CD8-positive, alpha-beta memory T cell (primary cell): ENCODE results near the gene ADAMTS2. TPM values are rescaled to one million over a fixed set of nuclear protein-coding genes. Genes with fewer than 3 reads are reported as not detected.

Experiments
- CTCF ChIA-PET: fragments of 350-600 bp; sonication (Branson Sonifier 250); formaldehyde crosslinking; loops from one replicate; lab custom pipeline; 2021; ENCODE audit warnings: antibody characterized with exemption; lab: Charles Lee
- POLR2A ChIA-PET: fragments of 350-600 bp; sonication (Branson Sonifier 250); formaldehyde crosslinking; loops from one replicate; lab custom pipeline; 2021; ENCODE audit warnings: antibody characterized with exemption; lab: Charles Lee
- DNase-seq, 5 donors: peaks; one replicate each; pipeline versions ENCODE4 v3.0.0 to v3.0.0-alpha.2; 2020 to 2022; ENCODE audit warnings: mixed read lengths in 1 of 5
- H3K27ac ChIP-seq: one replicate; pipeline ENCODE4 v1.7.0; 2013; ENCODE audit warnings: low read depth, mild to moderate bottlenecking, low read length, moderate library complexity
- H3K27me3 ChIP-seq: 2 replicates; pipeline ENCODE4 v1.7.0; 2013; ENCODE audit warnings: low read length, mild to moderate bottlenecking; ENCODE audit not compliant: insufficient read depth, poor library complexity, severe bottlenecking
- H3K36me3 ChIP-seq: 2 replicates; pipeline ENCODE4 v1.7.0; 2013; ENCODE audit warnings: mild to moderate bottlenecking, low read length, moderate library complexity; ENCODE audit not compliant: insufficient read depth
- H3K4me1 ChIP-seq: 2 replicates; pipeline ENCODE4 v1.7.0; 2013; ENCODE audit warnings: mild to moderate bottlenecking, low read length, moderate library complexity; ENCODE audit not compliant: insufficient read depth
- H3K4me3 ChIP-seq: 2 replicates; pipeline ENCODE4 v1.7.0; 2013; ENCODE audit warnings: mild to moderate bottlenecking, low read length
- H3K9me3 ChIP-seq: 2 replicates; pipeline ENCODE4 v1.7.0; 2013; ENCODE audit warnings: mild to moderate bottlenecking, low read length
- H3K27ac Mint-ChIP-seq, 8 donors: one replicate each; pipeline ENCODE4 v1.8.0; 2020 to 2021; ENCODE audit warnings: mixed read lengths in 8 of 8, mild to moderate bottlenecking in 6 of 8, inconsistent platforms in 3 of 8, moderate library complexity in 3 of 8
- H3K27me3 Mint-ChIP-seq, 2 donors: one replicate each; pipeline ENCODE4 v1.8.0; 2020 to 2021; ENCODE audit warnings: mixed read lengths in 2 of 2, mild to moderate bottlenecking in 1 of 2, moderate library complexity in 1 of 2
- H3K36me3 Mint-ChIP-seq, 3 donors: one replicate each; pipeline ENCODE4 v1.8.0; 2020 to 2021; ENCODE audit warnings: mixed read lengths in 3 of 3, inconsistent platforms in 1 of 3, mild to moderate bottlenecking in 1 of 3
- H3K4me1 Mint-ChIP-seq, 3 donors: one replicate each; pipeline ENCODE4 v1.8.0; 2020 to 2021; ENCODE audit warnings: mixed read lengths in 3 of 3, inconsistent platforms in 1 of 3, mild to moderate bottlenecking in 1 of 3
- H3K4me3 Mint-ChIP-seq, 7 donors: one replicate each; pipeline ENCODE4 v1.8.0; 2020 to 2021; ENCODE audit warnings: mixed read lengths in 7 of 7, mild to moderate bottlenecking in 6 of 7, moderate library complexity in 4 of 7, inconsistent platforms in 2 of 7
- H3K9me3 Mint-ChIP-seq, 5 donors: one replicate each; pipeline ENCODE4 v1.8.0; 2020 to 2022; ENCODE audit warnings: mixed read lengths in 5 of 5, mild to moderate bottlenecking in 3 of 5, moderate library complexity in 2 of 5, inconsistent platforms in 1 of 5
- polyA plus RNA-seq: library from polyadenylated mRNA; unstranded; fragments of 300-500 nt; fragmentation: Illumina TruSeq; gene quantifications from one replicate; pipeline ENCODE4 v1.2.3, GENCODE V29; 2021
- total RNA-seq, 2 experiments: library from RNA; stranded (reverse); gene quantifications; one replicate each; pipeline ENCODE4 v1.2.3, GENCODE V29; 2021

Gene ADAMTS2
- total and polyA plus RNA-seq, 3 experiments from 2014 or later: not detected

DNA sequence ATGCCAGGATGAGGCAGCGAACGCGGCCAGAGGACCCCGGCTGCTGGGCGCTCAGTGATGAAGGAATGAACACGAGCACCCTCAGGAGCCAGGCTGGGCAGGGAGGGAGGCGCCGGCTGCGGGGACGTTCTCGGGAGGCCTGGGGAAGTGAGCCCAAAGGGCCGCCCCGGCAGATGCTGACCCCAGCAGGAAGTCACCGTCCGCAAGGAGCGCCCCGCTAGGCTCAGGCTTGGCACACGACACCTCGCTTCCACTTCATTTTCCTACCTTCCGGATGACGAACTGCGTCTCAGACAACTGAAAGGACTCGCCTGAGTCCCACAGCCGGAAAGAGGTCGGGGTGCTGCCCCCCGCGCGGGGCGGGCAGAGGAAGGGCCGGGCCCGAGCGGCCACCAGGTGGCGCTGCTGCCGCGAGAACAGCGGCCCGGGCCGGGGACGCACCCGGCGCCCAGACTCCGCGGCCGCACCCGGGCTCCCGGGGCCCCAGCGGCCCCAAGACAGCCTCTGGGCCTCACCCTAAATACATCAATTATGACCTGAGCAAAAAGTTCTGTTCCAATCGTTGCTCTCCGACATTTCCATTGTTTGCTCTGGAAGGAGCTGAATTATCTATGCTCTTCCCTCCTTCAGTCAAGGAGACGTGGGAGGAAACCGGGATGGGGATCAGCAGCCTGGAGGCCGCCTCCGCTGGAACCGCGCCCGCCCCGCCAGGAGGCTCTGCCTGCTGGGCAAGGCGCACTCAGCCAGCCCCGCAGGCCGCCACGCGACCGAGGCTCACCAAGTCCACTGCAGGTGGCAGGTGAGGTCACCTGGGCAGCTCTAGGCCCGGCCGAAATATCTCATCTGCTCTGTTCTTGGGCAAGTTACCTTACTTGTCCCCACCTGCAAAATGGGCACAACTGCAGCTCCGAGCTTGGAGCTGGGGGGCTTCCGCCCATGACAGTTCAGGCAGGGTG, 178.1 kb downstream of the ADAMTS2 start:
- H3K4me1 Mint-ChIP-seq: peaks cover 0 to 7% (median 3%) of the 10 kb centered on the region in 3 donors
- H3K27me3 ChIP-seq: no peaks in the 10 kb centered on the region
- no peak overlapping the region for H3K27ac Mint-ChIP-seq
- H3K4me1 ChIP-seq: peaks cover 7% of the 10 kb centered on the region
- H3K9me3 ChIP-seq: no peaks in the 10 kb centered on the region
- CTCF ChIA-PET: interaction anchor here (0.9 to 1.3 kb wide), 2 partner anchors 11 to 326 kb away, joined by 3 to 6 read pairs; no protein-coding TSS in a partner anchor
- H3K27ac ChIP-seq: no peak overlapping the region
- H3K27me3 Mint-ChIP-seq: peaks cover 11 to 14% of the 10 kb centered on the region in 2 donors
- H3K36me3 ChIP-seq: no peaks in the 10 kb centered on the region
- DNase-seq: peak in 4 of 5 donors; percentile 31 to 70 (median 42)
- H3K4me3 Mint-ChIP-seq: peak overlapping the region in 5 of 7 donors; percentile 43 to 57 (median 48)
- peaks cover 0 to 3% (median 0%) of the 10 kb centered on the region in 5 donors for H3K9me3 Mint-ChIP-seq
- no peak overlapping the region for H3K4me3 ChIP-seq
- POLR2A ChIA-PET: no interaction called here
- H3K36me3 Mint-ChIP-seq: no peaks in the 10 kb centered on the region

DNA sequence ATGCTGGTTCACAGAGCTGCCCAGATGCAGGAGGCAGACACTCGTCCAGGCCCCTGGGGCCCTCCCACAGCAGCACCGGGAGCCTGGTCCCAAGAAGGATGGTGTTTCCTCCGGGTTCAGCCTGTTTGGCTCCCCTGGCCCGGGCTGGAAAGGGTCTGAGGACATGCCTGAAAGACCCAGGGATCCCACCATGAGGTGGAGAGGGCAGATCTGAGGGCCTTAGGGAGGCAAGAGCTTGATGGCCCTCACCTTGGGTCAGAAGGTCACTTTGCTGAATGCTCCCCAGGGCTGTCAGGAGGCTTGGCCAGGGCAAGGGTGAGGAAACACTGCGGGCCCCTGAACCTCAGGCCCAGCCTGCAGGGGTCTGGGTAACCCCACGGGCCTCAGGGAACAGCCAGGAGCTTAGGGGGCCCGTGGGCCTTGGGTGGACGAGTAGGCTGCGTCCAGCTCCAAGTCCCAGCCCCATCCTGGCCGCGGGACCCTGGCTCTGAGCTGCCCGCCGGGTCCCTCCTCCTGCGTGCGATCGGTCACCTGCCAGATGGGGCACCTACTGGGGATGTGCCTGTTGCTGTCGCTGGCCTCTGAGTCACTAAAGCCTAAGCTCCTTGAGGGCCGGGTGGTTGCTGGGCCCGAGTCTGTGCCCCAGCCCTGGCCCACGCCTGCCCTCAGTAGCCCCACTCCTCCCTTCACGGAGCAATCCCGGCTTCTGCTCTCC, 178.9 kb downstream of the ADAMTS2 start:
- H3K36me3 Mint-ChIP-seq: no peaks in the 10 kb centered on the region
- peak overlapping the region in 1 of 7 donors; percentile 56 for H3K4me3 Mint-ChIP-seq
- peaks cover 0 to 7% (median 3%) of the 10 kb centered on the region in 3 donors for H3K4me1 Mint-ChIP-seq
- ChIA-PET CTCF (no interaction called here), POLR2A (no interaction called here)
- no peak overlapping the region for H3K27ac Mint-ChIP-seq
- Histone ChIP-seq H3K9me3 (no peaks in the 10 kb centered on the region), H3K27ac (no peak overlapping the region), H3K4me3 (no peak overlapping the region), H3K4me1 (peaks cover 7% of the 10 kb centered on the region), H3K27me3 (no peaks in the 10 kb centered on the region), H3K36me3 (no peaks in the 10 kb centered on the region)
- peaks cover 9 to 14% of the 10 kb centered on the region in 2 donors for H3K27me3 Mint-ChIP-seq
- peaks cover 0 to 3% (median 0%) of the 10 kb centered on the region in 5 donors for H3K9me3 Mint-ChIP-seq
- no peak for DNase-seq

DNA sequence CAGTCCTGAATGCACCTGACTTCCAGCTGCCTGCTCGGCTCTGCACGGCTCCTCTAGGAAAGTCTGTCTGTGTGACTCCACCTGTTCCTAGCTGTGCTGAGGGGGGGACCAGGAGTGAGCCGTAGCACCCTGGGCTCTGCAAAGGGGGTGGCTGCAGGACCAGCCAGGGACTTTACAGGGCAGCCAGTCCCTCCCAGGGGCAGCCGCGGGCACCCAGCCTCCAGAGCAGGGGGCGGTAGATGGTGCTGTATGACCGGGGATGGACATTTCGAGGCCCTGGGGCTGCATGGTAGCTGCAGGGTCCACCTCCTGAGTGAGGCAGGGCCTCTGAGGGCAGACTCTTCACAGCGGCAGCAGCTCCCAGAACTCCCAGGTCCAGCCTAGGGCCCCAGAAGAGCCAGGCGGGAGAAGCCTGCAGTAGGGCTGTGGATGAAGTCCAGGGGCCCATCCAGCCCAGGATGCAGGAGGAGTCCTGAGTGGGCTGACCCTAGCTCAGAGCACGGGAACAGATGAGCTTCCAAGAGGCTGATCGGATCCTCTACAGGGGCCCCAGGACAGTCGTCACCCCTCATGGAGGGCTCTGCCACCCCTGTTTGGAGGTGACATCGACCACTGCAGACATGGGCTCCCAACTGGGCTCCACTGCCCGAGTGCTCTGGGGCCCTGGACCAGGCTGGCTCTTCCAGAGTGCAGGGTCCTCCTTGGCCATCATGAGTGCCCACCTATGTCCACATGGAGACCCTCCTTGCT, 179.7 kb downstream of the ADAMTS2 start:
- H3K4me1 Mint-ChIP-seq: peaks cover 0 to 7% (median 3%) of the 10 kb centered on the region in 3 donors
- Histone ChIP-seq H3K4me1 (peaks cover 7% of the 10 kb centered on the region), H3K27ac (no peak overlapping the region), H3K27me3 (no peaks in the 10 kb centered on the region), H3K36me3 (no peaks in the 10 kb centered on the region), H3K4me3 (no peak overlapping the region), H3K9me3 (no peaks in the 10 kb centered on the region)
- DNase-seq: no peak
- peaks cover 0 to 3% (median 0%) of the 10 kb centered on the region in 5 donors for H3K9me3 Mint-ChIP-seq
- POLR2A ChIA-PET: no interaction called here
- no peak overlapping the region for H3K27ac Mint-ChIP-seq
- H3K27me3 Mint-ChIP-seq: peaks cover 9 to 16% of the 10 kb centered on the region in 2 donors
- H3K4me3 Mint-ChIP-seq: peak overlapping the region in 1 of 7 donors; percentile 56
- CTCF ChIA-PET: no interaction called here
- no peaks in the 10 kb centered on the region for H3K36me3 Mint-ChIP-seq

DNA sequence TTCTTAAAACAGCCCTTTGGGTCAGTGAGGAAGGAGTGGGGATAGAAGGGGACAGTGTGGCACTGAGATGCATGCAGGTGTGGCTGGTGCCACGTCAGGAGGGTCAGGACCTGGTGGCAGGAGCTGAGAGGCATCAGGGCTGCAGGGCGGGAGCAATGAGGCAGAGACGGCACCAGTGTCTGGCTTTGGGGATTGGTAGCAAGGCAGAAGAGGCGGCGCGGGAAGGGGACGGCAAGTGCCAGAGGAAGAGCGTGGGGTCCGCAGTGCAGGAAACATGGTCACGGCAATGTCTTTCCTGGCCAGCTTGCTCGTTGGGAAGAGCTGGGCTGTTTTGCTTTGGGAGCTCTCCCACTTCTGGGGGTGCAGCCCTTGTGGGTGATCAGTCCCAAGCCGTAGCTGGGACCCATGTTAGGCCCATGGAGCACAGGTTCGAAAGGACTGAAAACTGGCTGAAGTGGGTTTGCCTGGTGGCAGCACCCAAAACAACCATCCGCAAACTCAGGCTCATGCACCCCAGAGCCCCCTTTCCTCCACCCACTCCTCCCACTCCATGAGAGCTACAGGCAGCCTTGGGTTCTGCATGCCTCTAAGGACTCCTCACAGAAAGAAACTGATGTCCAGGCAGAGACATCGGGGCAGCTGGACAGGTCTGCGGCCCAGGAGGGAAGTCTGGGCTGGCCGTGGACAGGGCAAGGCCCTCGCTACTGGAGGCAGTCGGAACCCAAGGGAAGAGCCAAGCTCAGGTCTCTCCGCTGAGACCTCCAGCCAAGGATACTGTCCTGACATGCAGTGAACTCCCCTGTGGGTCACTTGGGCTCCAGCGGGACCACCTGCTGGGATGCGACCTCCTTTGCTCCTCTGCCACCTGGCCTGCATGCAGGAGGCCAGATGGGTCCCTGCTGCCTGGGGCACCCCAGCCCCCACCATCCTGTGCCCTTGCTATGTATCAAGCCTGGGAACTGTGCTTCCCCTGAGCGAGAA, 180.6 kb downstream of the ADAMTS2 start:
- Mint-ChIP-seq H3K27ac (no peak overlapping the region), H3K4me1 (peaks cover 0 to 7% (median 3%) of the 10 kb centered on the region in 3 donors), H3K4me3 (no peak overlapping the region), H3K9me3 (peaks cover 0 to 1% (median 0%) of the 10 kb centered on the region in 5 donors), H3K27me3 (peaks cover 10 to 13% of the 10 kb centered on the region in 2 donors), H3K36me3 (no peaks in the 10 kb centered on the region)
- DNase-seq: no peak
- Histone ChIP-seq H3K36me3 (no peaks in the 10 kb centered on the region), H3K4me1 (peaks cover 7% of the 10 kb centered on the region), H3K27me3 (no peaks in the 10 kb centered on the region), H3K27ac (no peak overlapping the region), H3K4me3 (no peak overlapping the region), H3K9me3 (no peaks in the 10 kb centered on the region)
- CTCF ChIA-PET: interaction anchor here (1.3 kb wide), 1 partner anchor 9 kb away, joined by 3 read pairs; no protein-coding TSS in a partner anchor
- POLR2A ChIA-PET: no interaction called here

DNA sequence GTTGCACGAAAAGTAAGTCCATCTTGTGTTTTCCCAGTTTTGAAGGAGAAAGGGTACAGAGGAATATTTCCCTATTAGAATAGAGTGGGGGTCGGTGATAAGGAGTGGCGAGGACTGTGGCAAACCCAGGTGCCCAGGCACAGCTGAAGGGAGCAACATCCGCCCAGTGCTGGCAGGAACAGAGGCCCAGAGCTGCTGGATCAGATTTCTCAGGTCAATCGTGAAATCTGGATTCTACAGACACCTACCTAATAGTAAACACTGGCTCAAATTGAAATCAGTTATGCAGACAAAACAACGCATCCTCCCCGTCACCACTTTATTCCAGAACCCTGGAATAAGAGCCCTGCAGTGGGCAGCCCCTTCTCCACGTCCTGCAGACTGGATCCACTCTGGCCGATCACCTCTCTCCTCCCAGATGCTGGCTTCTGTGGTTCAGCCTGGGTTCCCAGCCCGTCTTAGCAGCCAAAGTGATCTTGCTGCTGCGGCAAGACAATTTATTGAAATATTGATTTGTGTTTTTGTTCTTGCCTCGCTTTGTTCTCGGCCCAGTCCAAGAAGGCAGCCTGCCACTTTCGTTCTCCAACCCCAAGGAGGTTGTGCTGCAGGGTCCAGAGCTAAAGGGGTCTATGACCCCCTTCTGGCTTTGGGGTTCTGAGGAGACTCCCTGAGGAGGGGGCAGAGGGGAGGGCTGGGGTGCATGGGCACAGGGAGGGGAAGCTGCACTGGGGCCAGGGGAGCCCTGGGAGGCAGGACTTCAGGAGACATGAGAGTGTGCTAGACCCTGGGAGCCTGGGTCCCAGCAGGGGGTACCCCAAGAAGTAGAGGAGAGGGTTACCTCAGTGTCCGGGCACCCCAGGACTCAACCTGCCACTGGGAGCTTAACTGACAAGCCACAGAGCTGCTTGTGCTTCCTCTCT, 181.8 kb downstream of the ADAMTS2 start:
- no peak overlapping the region for H3K27ac Mint-ChIP-seq
- H3K36me3 Mint-ChIP-seq: no peaks in the 10 kb centered on the region
- peak overlapping the region in 1 of 7 donors; percentile 44 for H3K4me3 Mint-ChIP-seq
- peaks cover 8 to 9% of the 10 kb centered on the region in 2 donors for H3K27me3 Mint-ChIP-seq
- Histone ChIP-seq H3K27ac (no peak overlapping the region), H3K27me3 (no peaks in the 10 kb centered on the region), H3K9me3 (no peaks in the 10 kb centered on the region), H3K36me3 (no peaks in the 10 kb centered on the region), H3K4me1 (peaks cover 7% of the 10 kb centered on the region), H3K4me3 (no peak overlapping the region)
- DNase-seq: no peak
- POLR2A ChIA-PET: no interaction called here
- H3K9me3 Mint-ChIP-seq: no peaks in the 10 kb centered on the region
- peaks cover 0 to 7% (median 3%) of the 10 kb centered on the region in 3 donors for H3K4me1 Mint-ChIP-seq
- CTCF ChIA-PET: interaction anchor here (1.3 kb wide), 1 partner anchor 10 kb away, joined by 3 read pairs; no protein-coding TSS in a partner anchor

DNA sequence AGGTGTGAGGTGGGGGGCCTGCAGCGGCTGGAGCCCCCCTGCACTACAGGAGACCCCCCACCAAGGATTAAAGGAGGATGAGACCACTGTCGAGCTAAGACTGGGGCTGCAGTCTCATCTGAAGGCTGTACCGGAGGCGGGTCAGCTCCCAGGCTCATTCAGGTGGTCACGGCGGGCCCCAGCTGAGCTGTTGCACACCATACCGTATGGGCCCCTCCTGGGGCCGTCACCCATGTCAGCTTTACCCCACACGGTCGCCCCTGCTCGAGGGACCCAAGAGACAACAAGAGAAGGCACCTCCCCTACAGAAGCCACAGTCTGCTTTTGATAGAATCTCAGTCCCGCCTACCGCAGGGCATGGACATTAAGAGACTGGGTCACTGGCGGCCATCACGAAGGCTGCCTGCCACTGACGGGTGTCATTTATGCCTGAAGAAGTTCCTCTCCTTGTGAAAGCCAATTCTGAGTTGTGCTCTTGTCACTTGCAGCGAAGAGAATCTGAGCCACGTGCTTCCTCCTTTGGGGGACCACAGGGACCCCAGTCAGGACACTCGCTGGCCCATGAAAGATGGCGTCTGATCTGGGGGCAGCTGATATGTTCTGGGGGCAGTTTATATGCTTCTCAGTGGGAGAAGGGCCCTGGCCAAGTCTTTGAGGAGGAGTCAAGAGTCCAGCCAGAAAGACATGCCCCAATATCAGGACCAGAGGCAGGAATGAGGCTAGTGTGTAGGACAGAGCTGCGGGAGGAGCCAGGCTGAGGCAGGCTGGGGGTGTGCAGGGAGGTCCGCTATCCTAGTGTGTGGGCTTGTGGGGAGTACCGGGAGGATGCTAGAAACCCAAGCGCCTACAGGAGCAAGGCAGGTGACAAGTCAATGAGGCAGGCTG, 182.7 kb downstream of the ADAMTS2 start:
- Mint-ChIP-seq H3K27me3 (peaks cover 6 to 10% of the 10 kb centered on the region in 2 donors), H3K9me3 (no peaks in the 10 kb centered on the region), H3K36me3 (no peaks in the 10 kb centered on the region), H3K27ac (peak overlapping the region in 1 of 8 donors; percentile 21), H3K4me3 (peak overlapping the region in 1 of 7 donors; percentile 44), H3K4me1 (peaks cover 0 to 4% (median under 1%) of the 10 kb centered on the region in 3 donors)
- Histone ChIP-seq H3K27ac (no peak overlapping the region), H3K27me3 (no peaks in the 10 kb centered on the region), H3K9me3 (no peaks in the 10 kb centered on the region), H3K4me1 (peaks cover 5% of the 10 kb centered on the region), H3K4me3 (no peak overlapping the region), H3K36me3 (no peaks in the 10 kb centered on the region)
- CTCF ChIA-PET: no interaction called here
- DNase-seq: no peak
- POLR2A ChIA-PET: no interaction called here
